ENCODE data around the gene PKHD1. TPM values are rescaled to one million over a fixed set of nuclear protein-coding genes. Genes with fewer than 3 reads are reported as not detected.

Gene PKHD1
- total RNA-seq, 1 experiment from 2014 or later, result 0.09 TPM

GRCh38 chr6:51908243-51908642, 179.2 kb downstream of the PKHD1 start:
- no peaks in the 10 kb centered on the region for H3K27me3 ChIP-seq (ENCODE audit: insufficient read depth, low read length)
- no peak overlapping the region for H2BK20ac ChIP-seq (ENCODE audit: low read depth, low read length, poor library complexity, severe bottlenecking)
- Mint-ChIP-seq H3K36me3 (ENCODE audit: insufficient read depth in 1 of 3, low read depth in 3 of 3) (no peaks in the 10 kb centered on the region), H3K4me1 (peaks cover 11% of the 10 kb centered on the region in 2 experiments), H3K27ac (0 out of 7 replicates have a peak overlapping the region, but pooled peaks of 1 of the 3 experiments have one; percentile 11), H3K9me3 (no peaks in the 10 kb centered on the region), H3K4me3 (no peak overlapping the region), H3K27me3 (ENCODE audit: low read depth) (no peaks in the 10 kb centered on the region)
- no peak overlapping the region for H2AFZ ChIP-seq (ENCODE audit: low read length)
- no peak overlapping the region for H3K56ac ChIP-seq (ENCODE audit: insufficient read length, low read depth, low read length)
- no peak overlapping the region for H3K9ac ChIP-seq (ENCODE audit: extremely low read depth, insufficient read length, low read length)
- no peak overlapping the region for H2AK5ac ChIP-seq (ENCODE audit: insufficient read length, low read length)
- no peak overlapping the region for H4K91ac ChIP-seq (ENCODE audit: insufficient read length, low read depth, low read length)
- H3K14ac ChIP-seq (ENCODE audit: insufficient read depth, low read length), result no peak overlapping the region
- DNase-seq, result no peak
- H3K4me1 ChIP-seq (ENCODE audit: insufficient read depth, low read length), result peaks cover 2% of the 10 kb centered on the region; the same call in 1 of the 2 replicates
- H2BK120ac ChIP-seq (ENCODE audit: low read depth, low read length, poor library complexity, severe bottlenecking), result no peak overlapping the region
- no peak overlapping the region for H4K8ac ChIP-seq (replicated peaks; ENCODE audit: insufficient read length, low read depth, low read length)
- no peak overlapping the region for H2BK5ac ChIP-seq (ENCODE audit: insufficient read length, low read length)
- no peak overlapping the region for H3K23ac ChIP-seq (ENCODE audit: insufficient read length, low read depth, low read length)
- no peaks in the 10 kb centered on the region for H4K20me1 ChIP-seq (ENCODE audit: control insufficient read depth, insufficient read depth, insufficient read length)
- H3K18ac ChIP-seq (ENCODE audit: insufficient read length, low read depth, low read length), result no peak overlapping the region
- H2BK15ac ChIP-seq (ENCODE audit: low read depth, low read length), result no peak overlapping the region
- H3K4me2 ChIP-seq (ENCODE audit: insufficient read depth, insufficient read length, low read length), result no peak overlapping the region
- no peaks in the 10 kb centered on the region for H3K9me3 ChIP-seq (ENCODE audit: control insufficient read depth, low read depth, low read length)
- no peak overlapping the region for H2BK12ac ChIP-seq (ENCODE audit: insufficient read length, low read depth, low read length)
- H3K23me2 ChIP-seq (ENCODE audit: insufficient read length, low read depth, low read length, poor library complexity, severe bottlenecking), result no peaks in the 10 kb centered on the region
- H3K27ac ChIP-seq (ENCODE audit: insufficient read length, low read depth, low read length), result no peak overlapping the region
- no peak for TF ChIP-seq CTCF (conservative IDR thresholded peaks at IDR 0.05)
- H3K4ac ChIP-seq (ENCODE audit: low read depth, low read length), result no peak overlapping the region
- H3T11ph ChIP-seq (ENCODE audit: low read length), result no peak overlapping the region
- no peak overlapping the region for H4K5ac ChIP-seq (ENCODE audit: insufficient read length, low read depth, low read length)
- no peaks in the 10 kb centered on the region for H3K79me2 ChIP-seq (ENCODE audit: insufficient read depth, low read length)
- no peaks in the 10 kb centered on the region for H3K79me1 ChIP-seq (ENCODE audit: insufficient read depth, low read depth, low read length, poor library complexity, severe bottlenecking)
